ENCODE measurements around the gene PCDHA1. TPM values are rescaled to one million over a fixed set of nuclear protein-coding genes. Genes with fewer than 3 reads are reported as not detected.

PCDHA1 gene
- total and polyA plus RNA-seq, 3 experiments from 2014 or later: not detected

GRCh38 chr5:141007791-141008190, 221.9 kb downstream of the PCDHA1 start:
- POLR2A ChIA-PET: no interaction called here
- H3K27ac ChIP-seq (ENCODE audit: low read depth, low read length): no peak overlapping the region
- Mint-ChIP-seq H3K27ac (no peak overlapping the region), H3K36me3 (no peaks in the 10 kb centered on the region), H3K4me3 (no peak overlapping the region), H3K4me1 (no peaks in the 10 kb centered on the region), H3K9me3 (peaks cover 0 to 8% (median 0%) of the 10 kb centered on the region in 5 donors), H3K27me3 (peaks cover 14 to 30% of the 10 kb centered on the region in 2 donors)
- CTCF ChIA-PET: no interaction called here
- no peaks in the 10 kb centered on the region for H3K4me1 ChIP-seq (ENCODE audit: insufficient read depth, low read length)
- no peaks in the 10 kb centered on the region for H3K9me3 ChIP-seq (ENCODE audit: low read length)
- H3K36me3 ChIP-seq (ENCODE audit: insufficient read depth, low read length): no peaks in the 10 kb centered on the region
- peaks cover 2% of the 10 kb centered on the region for H3K27me3 ChIP-seq (ENCODE audit: insufficient read depth, low read length, poor library complexity, severe bottlenecking)
- DNase-seq: no peak
- H3K4me3 ChIP-seq (ENCODE audit: low read length): no peak overlapping the region

GRCh38 chr5:141010047-141010793, 224.3 kb downstream of the PCDHA1 start:
- H3K36me3 Mint-ChIP-seq: no peaks in the 10 kb centered on the region
- DNase-seq: no peak
- H3K4me1 Mint-ChIP-seq: no peaks in the 10 kb centered on the region
- Histone ChIP-seq H3K4me1 (ENCODE audit: insufficient read depth, low read length) (no peaks in the 10 kb centered on the region), H3K9me3 (ENCODE audit: low read length) (no peaks in the 10 kb centered on the region), H3K27me3 (ENCODE audit: insufficient read depth, low read length, poor library complexity, severe bottlenecking) (no peaks in the 10 kb centered on the region), H3K4me3 (ENCODE audit: low read length) (no peak overlapping the region), H3K27ac (ENCODE audit: low read depth, low read length) (no peak overlapping the region), H3K36me3 (ENCODE audit: insufficient read depth, low read length) (no peaks in the 10 kb centered on the region)
- H3K27ac Mint-ChIP-seq: no peak overlapping the region
- POLR2A ChIA-PET: no interaction called here
- no peak overlapping the region for H3K4me3 Mint-ChIP-seq
- H3K9me3 Mint-ChIP-seq: peaks cover 0 to 8% (median 0%) of the 10 kb centered on the region in 5 donors
- peaks cover 0 to 14% of the 10 kb centered on the region in 2 donors for H3K27me3 Mint-ChIP-seq
- CTCF ChIA-PET: no interaction called here

- no peaks in the 10 kb centered on the region for H3K4me1 ChIP-seq (ENCODE audit: insufficient read depth, low read length)
- ChIA-PET POLR2A (no interaction called here), CTCF (interaction anchor here (0.6 kb wide), 1 partner anchor 12 kb away, joined by 3 read pairs; no protein-coding TSS in a partner anchor)
- H3K4me1 Mint-ChIP-seq: no peaks in the 10 kb centered on the region
- H3K4me3 ChIP-seq (ENCODE audit: low read length): no peak overlapping the region
- H3K9me3 ChIP-seq (ENCODE audit: low read length): no peaks in the 10 kb centered on the region
- H3K36me3 ChIP-seq (ENCODE audit: insufficient read depth, low read length): no peaks in the 10 kb centered on the region
- H3K36me3 Mint-ChIP-seq: no peaks in the 10 kb centered on the region
- no peak overlapping the region for H3K4me3 Mint-ChIP-seq
- no peaks in the 10 kb centered on the region for H3K27me3 ChIP-seq (ENCODE audit: insufficient read depth, low read length, poor library complexity, severe bottlenecking)
- H3K27me3 Mint-ChIP-seq: peaks cover 0 to 2% of the 10 kb centered on the region in 2 donors
- H3K9me3 Mint-ChIP-seq: peaks cover 0 to 2% (median 0%) of the 10 kb centered on the region in 5 donors
- DNase-seq: no peak
- no peak overlapping the region for H3K27ac Mint-ChIP-seq
- H3K27ac ChIP-seq (ENCODE audit: low read depth, low read length): no peak overlapping the region
Measured at GRCh38 chr5:141017943-141018342, 232.0 kb downstream of the PCDHA1 start.

- no peak for DNase-seq
- Mint-ChIP-seq H3K36me3 (no peaks in the 10 kb centered on the region), H3K9me3 (peaks cover 2 to 7% (median 5%) of the 10 kb centered on the region in 5 donors), H3K27me3 (peaks cover 0 to 2% of the 10 kb centered on the region in 2 donors), H3K4me1 (no peaks in the 10 kb centered on the region), H3K27ac (no peak overlapping the region), H3K4me3 (no peak overlapping the region)
- ChIA-PET CTCF (no interaction called here), POLR2A (no interaction called here)
- H3K27ac ChIP-seq (ENCODE audit: low read depth, low read length): no peak overlapping the region
- no peaks in the 10 kb centered on the region for H3K9me3 ChIP-seq (ENCODE audit: low read length)
- H3K27me3 ChIP-seq (ENCODE audit: insufficient read depth, low read length, poor library complexity, severe bottlenecking): no peaks in the 10 kb centered on the region
- no peak overlapping the region for H3K4me3 ChIP-seq (ENCODE audit: low read length)
- no peaks in the 10 kb centered on the region for H3K36me3 ChIP-seq (ENCODE audit: insufficient read depth, low read length)
- no peaks in the 10 kb centered on the region for H3K4me1 ChIP-seq (ENCODE audit: insufficient read depth, low read length)
Measured at GRCh38 chr5:141022384-141022783, 236.4 kb downstream of the PCDHA1 start.

GRCh38 chr5:141031006-141031405, 245.1 kb downstream of the PCDHA1 start:
- Mint-ChIP-seq H3K27me3 (no peaks in the 10 kb centered on the region), H3K9me3 (no peaks in the 10 kb centered on the region), H3K36me3 (no peaks in the 10 kb centered on the region), H3K4me1 (no peaks in the 10 kb centered on the region), H3K4me3 (no peak overlapping the region), H3K27ac (no peak overlapping the region)
- ChIA-PET CTCF (no interaction called here), POLR2A (no interaction called here)
- H3K4me3 ChIP-seq (ENCODE audit: low read length): no peak overlapping the region
- no peaks in the 10 kb centered on the region for H3K36me3 ChIP-seq (ENCODE audit: insufficient read depth, low read length)
- H3K27me3 ChIP-seq (ENCODE audit: insufficient read depth, low read length, poor library complexity, severe bottlenecking): no peaks in the 10 kb centered on the region
- H3K9me3 ChIP-seq (ENCODE audit: low read length): no peaks in the 10 kb centered on the region
- DNase-seq: no peak
- no peaks in the 10 kb centered on the region for H3K4me1 ChIP-seq (ENCODE audit: insufficient read depth, low read length)
- no peak overlapping the region for H3K27ac ChIP-seq (ENCODE audit: low read depth, low read length)

- ChIA-PET POLR2A (no interaction called here), CTCF (no interaction called here)
- no peak overlapping the region for H3K4me3 ChIP-seq (ENCODE audit: low read length)
- DNase-seq: no peak
- H3K36me3 ChIP-seq (ENCODE audit: insufficient read depth, low read length): no peaks in the 10 kb centered on the region
- no peak overlapping the region for H3K27ac Mint-ChIP-seq
- no peak overlapping the region for H3K27ac ChIP-seq (ENCODE audit: low read depth, low read length)
- H3K9me3 ChIP-seq (ENCODE audit: low read length): no peaks in the 10 kb centered on the region
- peaks cover 0 to 5% (median 0%) of the 10 kb centered on the region in 5 donors for H3K9me3 Mint-ChIP-seq
- H3K4me3 Mint-ChIP-seq: no peak overlapping the region
- no peaks in the 10 kb centered on the region for H3K4me1 Mint-ChIP-seq
- peaks cover 0 to 3% of the 10 kb centered on the region in 2 donors for H3K27me3 Mint-ChIP-seq
- no peaks in the 10 kb centered on the region for H3K36me3 Mint-ChIP-seq
- no peaks in the 10 kb centered on the region for H3K27me3 ChIP-seq (ENCODE audit: insufficient read depth, low read length, poor library complexity, severe bottlenecking)
- H3K4me1 ChIP-seq (ENCODE audit: insufficient read depth, low read length): no peaks in the 10 kb centered on the region
Measured at GRCh38 chr5:141032626-141033025, 246.7 kb downstream of the PCDHA1 start.

- H3K27ac ChIP-seq (ENCODE audit: low read depth, low read length): no peak overlapping the region
- ChIA-PET CTCF (no interaction called here), POLR2A (no interaction called here)
- Mint-ChIP-seq H3K9me3 (peaks cover 0 to 22% (median 2%) of the 10 kb centered on the region in 5 donors), H3K4me3 (no peak overlapping the region), H3K4me1 (no peaks in the 10 kb centered on the region), H3K36me3 (no peaks in the 10 kb centered on the region), H3K27me3 (peaks cover 0 to 7% of the 10 kb centered on the region in 2 donors), H3K27ac (no peak overlapping the region)
- DNase-seq: no peak
- H3K9me3 ChIP-seq (ENCODE audit: low read length): no peaks in the 10 kb centered on the region
- H3K4me1 ChIP-seq (ENCODE audit: insufficient read depth, low read length): no peaks in the 10 kb centered on the region
- no peaks in the 10 kb centered on the region for H3K36me3 ChIP-seq (ENCODE audit: insufficient read depth, low read length)
- no peaks in the 10 kb centered on the region for H3K27me3 ChIP-seq (ENCODE audit: insufficient read depth, low read length, poor library complexity, severe bottlenecking)
- no peak overlapping the region for H3K4me3 ChIP-seq (ENCODE audit: low read length)
Measured at GRCh38 chr5:141039061-141039460, 253.1 kb downstream of the PCDHA1 start.

- no peaks in the 10 kb centered on the region for H3K4me1 Mint-ChIP-seq
- no peaks in the 10 kb centered on the region for H3K9me3 ChIP-seq (ENCODE audit: low read length)
- DNase-seq: no peak
- peaks cover 0 to 10% of the 10 kb centered on the region in 2 donors for H3K27me3 Mint-ChIP-seq
- H3K36me3 Mint-ChIP-seq: no peaks in the 10 kb centered on the region
- no peaks in the 10 kb centered on the region for H3K4me1 ChIP-seq (ENCODE audit: insufficient read depth, low read length)
- no peak overlapping the region for H3K27ac Mint-ChIP-seq
- H3K9me3 Mint-ChIP-seq: peaks cover 0 to 22% (median 2%) of the 10 kb centered on the region in 5 donors
- ChIA-PET CTCF (no interaction called here), POLR2A (no interaction called here)
- H3K27me3 ChIP-seq (ENCODE audit: insufficient read depth, low read length, poor library complexity, severe bottlenecking): no peaks in the 10 kb centered on the region
- H3K36me3 ChIP-seq (ENCODE audit: insufficient read depth, low read length): no peaks in the 10 kb centered on the region
- H3K27ac ChIP-seq (ENCODE audit: low read depth, low read length): no peak overlapping the region
- H3K4me3 ChIP-seq (ENCODE audit: low read length): no peak overlapping the region
- no peak overlapping the region for H3K4me3 Mint-ChIP-seq
Measured at GRCh38 chr5:141039517-141039916, 253.6 kb downstream of the PCDHA1 start.
